KMS-11 (cell line): Measurements from ENCODE around the gene PLAGL2.
"Not testable (repeated sequence)": the region's sequence is repeated elsewhere in the genome, so short reads cannot be mapped to it uniquely, and the experiment has no call there.

Experiments used
- H2AFZ ChIP-seq: fragments of 200-600 bp; sonication (generic); 2 replicates; pipeline ENCODE4 v1.6.1; 2016; ENCODE audit warnings: antibody characterized with exemption, mixed run types, low read depth
- H3K27ac ChIP-seq: fragments of 200-600 bp; sonication (generic); 2 replicates; pipeline ENCODE4 v1.6.1; 2016; ENCODE audit warnings: mild to moderate bottlenecking, mixed run types
- H3K27me3 ChIP-seq: fragments of 200-600 bp; sonication (generic); 2 replicates; pipeline ENCODE4 v1.6.1; 2017; ENCODE audit warnings: mild to moderate bottlenecking, low read depth, mixed run types, moderate library complexity; ENCODE audit not compliant: insufficient read depth
- H3K36me3 ChIP-seq: fragments of 200-600 bp; sonication (generic); 2 replicates; pipeline ENCODE4 v1.6.1; 2017; ENCODE audit warnings: mild to moderate bottlenecking, mixed run types; ENCODE audit not compliant: insufficient read depth
- H3K4me1 ChIP-seq: fragments of 200-600 bp; sonication (generic); 2 replicates; pipeline ENCODE4 v1.6.1; 2016; ENCODE audit warnings: mild to moderate bottlenecking, low read depth, mixed run types; ENCODE audit not compliant: poor library complexity, severe bottlenecking
- H3K4me2 ChIP-seq: fragments of 200-600 bp; sonication (generic); 2 replicates; pipeline ENCODE4 v1.7.0; 2016; ENCODE audit warnings: mild to moderate bottlenecking, mixed run types
- H3K4me3 ChIP-seq: fragments of 200-600 bp; sonication (generic); IDR thresholded peaks from 2 replicates; pipeline ENCODE4 v1.6.1; 2017; ENCODE audit warnings: low read depth, low read length, mixed read lengths; ENCODE audit not compliant: insufficient read depth
- H3K79me2 ChIP-seq: fragments of 200-600 bp; sonication (generic); 2 replicates; pipeline ENCODE4 v1.6.1; 2016; ENCODE audit warnings: low read depth, mixed run types; ENCODE audit not compliant: insufficient read depth
- H3K9ac ChIP-seq: fragments of 200-600 bp; sonication (generic); 2 replicates; pipeline ENCODE4 v1.6.1; 2016; ENCODE audit warnings: mild to moderate bottlenecking, mixed run types
- H4K20me1 ChIP-seq: fragments of 200-600 bp; sonication (generic); 2 replicates; pipeline ENCODE4 v1.6.1; 2016; ENCODE audit warnings: mild to moderate bottlenecking, mixed run types; ENCODE audit not compliant: insufficient read depth
- CTCF ChIP-seq: fragments of 200-600 bp; sonication (generic); conservative IDR thresholded peaks from 2 replicates; pipeline ENCODE4 v1.6.1; 2017; ENCODE audit warnings: low read depth, mild to moderate bottlenecking, antibody characterized with exemption, low read length, moderate library complexity, mixed read lengths

Gene PLAGL2

GRCh38 chr20:32179515-32179914, 28.0 kb downstream of the PLAGL2 start:
- Histone ChIP-seq H2AFZ (no peak overlapping the region), H3K4me3 (no peak overlapping the region), H3K9ac (no peak overlapping the region), H3K4me1 (peaks cover 5% of the 10 kb centered on the region), H4K20me1 (no peaks in the 10 kb centered on the region), H3K27ac (no peak overlapping the region), H3K4me2 (no peak overlapping the region), H3K27me3 (no peaks in the 10 kb centered on the region), H3K36me3 (no peaks in the 10 kb centered on the region), H3K79me2 (no peaks in the 10 kb centered on the region)
- TF ChIP-seq CTCF: no peak

GRCh38 chr20:32177696-32178095, 29.8 kb downstream of the PLAGL2 start:
- H3K27ac ChIP-seq, H3K79me2 ChIP-seq, H3K4me2 ChIP-seq: not testable (repeated sequence)

GRCh38 chr20:32168184-32168910, 39.2 kb downstream of the PLAGL2 start:
- Histone ChIP-seq H3K9ac (no peak overlapping the region), H3K79me2 (no peaks in the 10 kb centered on the region), H3K4me2 (no peak overlapping the region), H3K27me3 (no peaks in the 10 kb centered on the region), H3K27ac (no peak overlapping the region), H3K4me3 (no peak overlapping the region), H3K36me3 (no peaks in the 10 kb centered on the region; the same call in 1 of the 2 replicates), H3K4me1 (no peaks in the 10 kb centered on the region), H4K20me1 (no peaks in the 10 kb centered on the region), H2AFZ (no peak overlapping the region)
- TF ChIP-seq CTCF: no peak

More at GRCh38 chr20:32177696-32178095, 29.8 kb downstream of the PLAGL2 start:
- H3K9ac ChIP-seq, H3K36me3 ChIP-seq, H3K27me3 ChIP-seq, H2AFZ ChIP-seq, H4K20me1 ChIP-seq, H3K4me1 ChIP-seq, H3K4me3 ChIP-seq: not testable (repeated sequence)

- Histone ChIP-seq H3K4me1 (no peaks in the 10 kb centered on the region), H4K20me1 (no peaks in the 10 kb centered on the region), H3K4me2 (no peak overlapping the region), H3K27me3 (no peaks in the 10 kb centered on the region), H3K9ac (no peak overlapping the region), H3K36me3 (peaks cover 2% of the 10 kb centered on the region; the same call in 1 of the 2 replicates), H3K79me2 (no peaks in the 10 kb centered on the region), H2AFZ (no peak overlapping the region), H3K4me3 (no peak overlapping the region), H3K27ac (no peak overlapping the region)
- TF ChIP-seq CTCF: no peak
These were observed 40.0 kb downstream of the PLAGL2 start for GRCh38 chr20:32167552-32167951.

- Histone ChIP-seq H3K9ac (no peak overlapping the region), H3K4me3 (no peak overlapping the region), H4K20me1 (no peaks in the 10 kb centered on the region), H3K4me1 (no peaks in the 10 kb centered on the region), H3K79me2 (no peaks in the 10 kb centered on the region), H3K36me3 (peaks cover 4% of the 10 kb centered on the region; the same call in 1 of the 2 replicates), H2AFZ (no peak overlapping the region), H3K4me2 (no peak overlapping the region), H3K27ac (no peak overlapping the region), H3K27me3 (no peaks in the 10 kb centered on the region)
- TF ChIP-seq CTCF: no peak
These were observed 41.6 kb downstream of the PLAGL2 start for GRCh38 chr20:32165836-32166545.
